T1000 (cell line): Measurements from ENCODE around the gene TNNC1.

Experiments
- DNase-seq: peaks from one replicate; lab custom pipeline; 2025; ENCODE audit warnings: mixed read lengths; lab: John Stamatoyannopoulos, UW

Gene TNNC1

DNA sequence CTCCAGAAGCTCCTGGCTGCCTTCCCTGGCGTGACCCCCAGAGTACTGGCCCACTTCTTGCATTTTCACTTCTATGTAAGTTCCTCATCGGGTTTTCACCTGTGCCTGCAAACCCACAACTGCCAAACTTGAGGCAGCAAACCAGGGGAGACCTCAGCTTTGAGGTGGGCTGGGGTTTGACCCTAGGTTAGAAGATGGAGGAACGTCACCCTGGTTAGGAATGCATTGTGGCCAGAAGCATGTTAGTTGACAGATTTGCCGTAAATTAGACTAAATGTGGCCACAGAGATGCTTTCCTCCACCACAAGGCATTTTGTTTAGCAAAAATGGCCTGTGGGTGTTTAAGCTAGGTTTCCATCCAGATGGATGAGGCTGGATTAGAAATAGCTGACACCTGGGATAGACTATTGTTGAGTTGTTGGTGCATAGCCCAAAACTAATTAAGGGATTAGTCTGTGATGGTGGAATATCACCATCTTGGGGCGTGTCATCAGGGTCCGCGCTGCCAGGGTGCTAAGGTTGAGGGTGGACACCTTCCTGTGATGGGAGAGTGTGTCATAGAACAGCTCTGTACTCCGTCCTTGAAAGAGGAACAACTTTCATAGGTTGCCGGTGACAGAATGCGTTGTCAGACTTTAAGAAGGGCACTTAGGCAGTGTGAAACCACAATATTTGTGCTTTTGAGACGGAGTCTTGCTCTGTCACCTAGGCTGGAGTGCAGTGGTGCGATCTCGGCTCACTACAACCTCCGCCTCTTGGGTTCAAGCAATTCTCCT is 5.1 kb upstream of the TNNC1 start:
- DNase-seq: no peak

- no peak for DNase-seq
Observed at GRCh38 chr3:52458031-52458760, 4.4 kb upstream of the TNNC1 start.

GRCh38 chr3:52456800-52457183 is 3.0 kb upstream of the TNNC1 start:
- DNase-seq: no peak

DNA sequence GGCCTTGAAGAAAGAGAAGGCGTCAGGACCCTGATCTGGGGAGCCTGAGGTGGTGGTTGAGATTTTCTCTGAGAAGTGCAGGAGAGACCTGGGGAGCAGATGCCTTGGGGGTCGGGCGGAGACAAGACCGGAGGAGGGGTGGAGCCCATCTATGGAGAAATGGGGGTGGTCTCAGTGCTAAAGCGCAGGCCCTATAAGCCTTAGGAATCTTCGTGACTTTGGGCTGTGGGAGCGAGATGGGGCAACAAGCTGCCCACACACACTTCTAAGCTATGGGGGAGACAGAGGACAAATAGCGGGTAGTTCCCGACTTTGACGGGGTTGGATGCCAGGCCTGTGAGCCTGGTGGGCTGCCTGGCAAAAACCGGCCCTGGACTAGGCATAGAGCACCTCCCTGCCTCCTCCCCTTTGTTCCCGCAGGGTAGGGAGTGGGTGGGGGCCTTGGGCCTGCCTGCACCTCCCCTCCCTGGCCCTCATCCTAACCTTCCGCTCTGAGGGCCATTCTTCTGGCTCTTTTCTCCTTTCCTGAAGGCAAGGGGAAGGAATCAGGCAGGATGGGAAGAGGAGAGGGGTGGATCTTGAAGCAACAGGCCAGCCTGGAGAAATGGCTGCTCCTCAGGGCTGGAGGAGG is 2.4 kb upstream of the TNNC1 start:
- no peak for DNase-seq

GRCh38 chr3:52455283-52456168 is 1.7 kb upstream of the TNNC1 start, which contains the start of gene NISCH:
Gene NISCH (plus strand): TSS chr3:52455604. CDS start chr3:52455642, 38 bp downstream.
- peak; percentile 70 for DNase-seq

- DNase-seq: no peak
Observed at GRCh38 chr3:52454938-52455282, 1.1 kb upstream of the TNNC1 start.

DNA sequence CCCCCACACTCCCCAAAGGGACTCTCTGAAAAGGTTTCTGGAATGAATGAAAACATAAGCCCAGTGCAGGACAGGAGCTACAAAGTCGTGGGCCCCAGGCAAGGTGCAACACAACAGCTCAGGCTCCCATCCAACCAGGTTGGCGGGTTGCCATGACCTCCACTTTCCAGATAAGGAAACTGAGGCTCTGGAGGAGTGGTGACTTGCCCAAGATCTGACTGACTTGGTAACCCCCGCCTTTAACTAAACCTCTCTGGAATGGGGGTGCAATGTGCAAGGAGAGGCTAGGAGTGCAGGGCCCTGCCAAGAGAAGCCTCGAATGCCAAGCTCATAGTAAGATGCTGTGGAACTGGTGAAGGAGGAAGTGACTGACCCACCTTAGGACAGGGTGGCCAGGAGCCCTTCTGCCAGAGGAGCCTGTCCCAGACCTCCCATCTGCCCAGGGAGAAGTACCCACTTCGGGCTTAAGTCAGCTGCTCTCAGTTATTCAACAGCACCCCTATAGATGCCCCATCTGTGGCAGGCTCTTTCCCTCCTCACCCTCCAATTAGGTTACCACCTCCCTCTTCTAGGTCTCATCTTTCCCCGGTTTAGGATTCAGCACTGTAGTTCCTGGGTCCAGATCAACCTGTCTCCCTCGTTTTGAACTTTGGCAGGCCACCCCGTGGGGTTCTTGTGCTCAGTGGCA is 553 bp upstream of the TNNC1 start:
- DNase-seq: no peak

DNA sequence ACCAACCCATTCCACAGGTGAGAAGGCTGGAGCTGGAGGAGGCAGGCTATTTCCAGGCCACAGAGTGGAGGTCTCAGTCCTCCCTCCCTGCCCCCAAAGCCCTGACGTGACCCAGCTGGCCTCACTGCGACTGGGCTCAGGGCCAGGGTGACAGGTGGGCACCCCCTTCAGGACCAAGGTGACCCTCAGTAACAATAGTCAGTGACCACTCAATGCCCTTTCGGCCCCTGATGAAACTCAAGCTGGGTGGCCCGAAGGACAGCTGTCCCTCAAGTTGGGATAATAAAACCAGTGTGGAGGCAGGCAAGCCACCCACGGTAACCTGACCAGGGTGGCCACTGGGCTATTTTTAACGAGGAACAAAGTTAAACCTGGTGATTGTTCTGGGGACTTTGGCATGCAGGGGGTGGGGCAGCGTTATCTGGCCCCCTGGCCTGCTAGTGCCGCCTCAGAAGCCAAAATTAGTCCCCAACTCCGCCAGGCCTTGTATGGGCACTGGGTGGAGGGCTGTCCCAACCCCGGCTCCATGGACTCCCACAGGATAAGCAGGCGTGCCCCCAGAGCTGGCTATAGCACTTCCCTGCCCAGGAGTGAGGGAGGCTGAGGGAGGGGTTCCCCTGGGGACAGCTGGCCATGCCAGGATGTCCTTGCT is 1.1 kb downstream of the TNNC1 start:
- no peak for DNase-seq

- no peak for DNase-seq
Observed at GRCh38 chr3:52452126-52452525, 1.7 kb downstream of the TNNC1 start.

GRCh38 chr3:52451237-52452083 is 2.4 kb downstream of the TNNC1 start:
- no peak for DNase-seq

- no peak for DNase-seq
Observed at GRCh38 chr3:52450489-52451236, 3.2 kb downstream of the TNNC1 start.

GRCh38 chr3:52447512-52448355 is 6.1 kb downstream of the TNNC1 start:
- DNase-seq: no peak

DNA sequence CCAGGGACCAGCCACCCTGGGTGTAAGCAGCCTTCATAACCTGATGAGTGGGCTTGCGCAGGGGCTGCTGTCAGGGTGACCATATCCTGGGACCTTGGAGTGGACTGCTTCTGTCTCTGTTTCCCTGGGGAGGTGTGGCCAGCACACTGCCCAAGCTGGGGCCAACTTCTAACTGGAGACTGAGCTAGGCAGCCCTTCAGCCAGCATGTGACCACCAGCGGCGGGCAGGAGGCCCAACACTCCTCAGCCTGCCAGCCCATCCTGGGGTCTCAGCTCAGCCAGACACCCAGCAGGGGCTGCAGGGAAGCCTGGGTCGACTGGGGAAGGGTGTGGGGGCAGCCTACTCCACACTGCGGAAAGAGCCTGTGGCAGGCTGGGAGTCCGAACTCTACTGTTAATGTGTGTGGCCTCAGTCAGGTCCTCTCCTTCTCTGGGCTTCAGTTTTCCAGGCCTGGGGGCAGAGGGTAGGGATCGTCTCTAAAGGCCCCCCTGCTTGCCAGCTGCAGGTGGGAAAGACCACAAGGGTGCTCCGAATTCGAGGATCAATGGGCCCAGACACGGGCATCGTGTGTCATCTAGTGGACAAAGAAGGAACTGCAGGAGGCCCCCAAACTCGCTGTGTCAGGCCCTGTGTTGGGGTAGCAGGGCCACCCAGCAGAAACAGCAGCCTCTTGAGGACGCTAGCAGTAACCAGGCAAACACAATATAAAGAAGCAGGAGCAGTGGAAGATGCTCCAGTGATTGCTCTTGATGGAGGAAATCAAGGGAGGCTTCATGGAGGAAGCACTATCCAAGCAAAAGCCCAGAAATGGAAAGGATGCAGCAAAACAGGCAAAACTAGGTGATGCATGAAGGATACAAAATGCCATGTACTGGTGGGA is 7.0 kb downstream of the TNNC1 start:
- DNase-seq: peak; percentile 62

- no peak for DNase-seq
Observed at GRCh38 chr3:52446042-52446441, 7.8 kb downstream of the TNNC1 start.

DNA sequence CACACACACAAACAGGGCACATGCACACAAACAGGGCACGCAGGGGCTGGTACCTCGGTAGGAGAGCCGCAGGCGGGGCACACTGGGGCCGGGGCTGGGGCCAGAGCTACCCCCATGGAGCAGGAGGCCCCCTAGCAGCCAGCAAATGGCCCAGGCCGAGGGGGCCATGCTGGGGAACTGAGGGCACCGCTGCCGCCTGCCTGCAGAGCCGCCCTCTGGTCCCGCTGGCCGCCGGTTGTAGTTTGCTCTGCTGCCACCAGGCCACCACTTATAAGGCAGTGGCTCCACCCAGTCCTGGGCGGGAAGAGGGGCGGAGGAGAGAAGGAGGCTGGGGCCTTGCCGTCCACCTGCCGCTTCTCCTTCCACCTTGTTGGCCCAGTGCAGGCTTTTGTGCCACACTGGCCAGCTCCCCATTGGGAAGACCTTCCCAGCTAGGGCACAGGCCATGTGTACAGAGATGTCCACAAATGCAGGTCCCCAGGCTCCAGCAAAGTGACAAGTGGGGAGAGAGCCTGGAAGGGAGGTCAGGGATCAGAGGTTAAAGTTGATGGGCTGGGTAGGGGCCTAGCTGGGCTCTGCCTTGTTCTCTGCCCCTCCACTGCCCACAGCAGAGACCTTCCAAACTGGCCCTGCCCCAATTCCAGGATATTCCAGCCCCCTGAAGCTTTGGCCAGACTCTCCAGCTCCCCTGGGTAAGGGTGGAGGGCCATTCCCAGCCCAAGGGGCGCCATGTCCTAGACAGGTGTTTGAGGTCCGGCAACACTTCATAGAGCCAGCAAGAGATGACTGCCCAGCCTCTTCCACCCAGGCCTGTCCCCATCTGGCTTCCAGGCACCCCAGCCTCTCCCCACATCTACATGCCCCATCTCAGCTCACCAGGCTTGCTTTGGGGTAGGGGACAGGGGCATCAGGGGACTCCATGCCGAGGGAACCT is 8.7 kb downstream of the TNNC1 start, which contains the start of gene SEMA3G:
Gene SEMA3G (minus strand): TSS at position 244 of the 934 bp plus-strand sequence. CDS start 76 bp downstream, at position 168.
- DNase-seq: peak; percentile 19
